Measurements from ENCODE around the gene NPIPB6.

GRCh38 chr16:28301154-28301553 is 62.2 kb downstream of the NPIPB6 start:
- TF ChIP-seq POLR2AphosphoS5 (IDR thresholded peaks at IDR 0.05) (no peak), POLR2A (IDR thresholded peaks at IDR 0.05) (no peak)
